Measurements from ENCODE around the gene KIF6. TPM values are rescaled to one million over a fixed set of nuclear protein-coding genes. Genes with fewer than 3 reads are reported as not detected.
A peak's percentile ranks its signal among the peaks of the same experiment; 100 is the strongest.

The KIF6 gene
- total RNA-seq, 1 experiment from 2014 or later, result not detected

DNA sequence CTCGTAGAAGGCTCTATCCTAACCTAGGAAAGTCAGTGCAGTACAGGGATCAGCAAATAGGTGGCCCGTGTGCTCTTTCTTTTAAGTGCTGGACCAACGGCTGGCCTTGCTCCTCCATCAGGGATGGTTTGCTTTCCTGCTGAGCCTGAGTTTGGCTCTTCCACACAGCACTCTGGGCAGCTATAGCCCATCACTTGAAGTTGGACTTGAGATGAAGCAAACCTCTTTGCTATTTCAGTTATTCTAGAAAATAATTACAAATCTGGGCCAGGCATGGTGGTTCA is 335.8 kb downstream of the KIF6 start:
- Histone ChIP-seq H3K79me2 (ENCODE audit: insufficient read depth, low read length) (no peaks in the 10 kb centered on the region), H3K4me3 (replicated peaks in 1 of 2; ENCODE audit: low read depth in 1 of 2, low read length in 2 of 2) (no peak overlapping the region), H3K9ac (ENCODE audit: low read length) (no peak overlapping the region), H4K20me1 (ENCODE audit: insufficient read depth) (no peaks in the 10 kb centered on the region), H3K9me2 (ENCODE audit: insufficient read depth) (no peaks in the 10 kb centered on the region), H3K4me1 (ENCODE audit: control insufficient read depth in 1 of 2, insufficient read depth in 2 of 2, low read length in 2 of 2) (no peaks in the 10 kb centered on the region), H3K36me3 (ENCODE audit: control insufficient read depth in 1 of 2, insufficient read depth in 2 of 2, low read length in 2 of 2) (no peaks in the 10 kb centered on the region), H3K9me3 (ENCODE audit: control insufficient read depth in 1 of 2, insufficient read depth in 1 of 2, low read depth in 1 of 2, low read length in 2 of 2) (no peaks in the 10 kb centered on the region), H2AFZ (ENCODE audit: low read depth, low read length, poor library complexity, severe bottlenecking) (no peak overlapping the region), H3K27me3 (ENCODE audit: insufficient read depth, low read length) (peaks cover 69% of the 10 kb centered on the region), H3K27ac (ENCODE audit: low read depth, low read length) (no peak overlapping the region), H3K4me2 (ENCODE audit: low read length) (no peak overlapping the region)
- ChIA-PET POLR2A (no interaction called here), CTCF (no interaction called here), RAD21 (ENCODE audit: low non-redundant PET in 1 of 2, low total read pairs in 2 of 2, uncharacterized antibody in 2 of 2, unreplicated experiment in 2 of 2) (no interaction called here)
- DNase-seq (ENCODE audit: low read depth, low spot score) (no peak), ATAC-seq (peak; percentile 64; the same call in 1 of the 2 replicates)
- no TSS peak for BruUV-seq (replicated peaks)
- intact Hi-C loops (cut with micrococcal nuclease), result no loop called here
- no peak for TF ChIP-seq POLR2AphosphoS5 (IDR thresholded peaks at IDR 0.05; ENCODE audit: low read depth, low read length)
- TF ChIP-seq, protein P1, sequence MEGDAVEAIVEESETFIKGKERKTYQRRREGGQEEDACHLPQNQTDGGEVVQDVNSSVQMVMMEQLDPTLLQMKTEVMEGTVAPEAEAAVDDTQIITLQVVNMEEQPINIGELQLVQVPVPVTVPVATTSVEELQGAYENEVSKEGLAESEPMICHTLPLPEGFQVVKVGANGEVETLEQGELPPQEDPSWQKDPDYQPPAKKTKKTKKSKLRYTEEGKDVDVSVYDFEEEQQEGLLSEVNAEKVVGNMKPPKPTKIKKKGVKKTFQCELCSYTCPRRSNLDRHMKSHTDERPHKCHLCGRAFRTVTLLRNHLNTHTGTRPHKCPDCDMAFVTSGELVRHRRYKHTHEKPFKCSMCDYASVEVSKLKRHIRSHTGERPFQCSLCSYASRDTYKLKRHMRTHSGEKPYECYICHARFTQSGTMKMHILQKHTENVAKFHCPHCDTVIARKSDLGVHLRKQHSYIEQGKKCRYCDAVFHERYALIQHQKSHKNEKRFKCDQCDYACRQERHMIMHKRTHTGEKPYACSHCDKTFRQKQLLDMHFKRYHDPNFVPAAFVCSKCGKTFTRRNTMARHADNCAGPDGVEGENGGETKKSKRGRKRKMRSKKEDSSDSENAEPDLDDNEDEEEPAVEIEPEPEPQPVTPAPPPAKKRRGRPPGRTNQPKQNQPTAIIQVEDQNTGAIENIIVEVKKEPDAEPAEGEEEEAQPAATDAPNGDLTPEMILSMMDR (IDR thresholded peaks at IDR 0.05 in 2 of 3, conservative IDR thresholded peaks at IDR 0.05 in 1 of 3; ENCODE audit: borderline replicate concordance in 1 of 3, insufficient read depth in 1 of 3, low read depth in 2 of 3, low read length in 2 of 3), result 0 out of 6 replicates have a peak, but pooled peaks of 1 of the 3 experiments have one; percentile 7

DNA sequence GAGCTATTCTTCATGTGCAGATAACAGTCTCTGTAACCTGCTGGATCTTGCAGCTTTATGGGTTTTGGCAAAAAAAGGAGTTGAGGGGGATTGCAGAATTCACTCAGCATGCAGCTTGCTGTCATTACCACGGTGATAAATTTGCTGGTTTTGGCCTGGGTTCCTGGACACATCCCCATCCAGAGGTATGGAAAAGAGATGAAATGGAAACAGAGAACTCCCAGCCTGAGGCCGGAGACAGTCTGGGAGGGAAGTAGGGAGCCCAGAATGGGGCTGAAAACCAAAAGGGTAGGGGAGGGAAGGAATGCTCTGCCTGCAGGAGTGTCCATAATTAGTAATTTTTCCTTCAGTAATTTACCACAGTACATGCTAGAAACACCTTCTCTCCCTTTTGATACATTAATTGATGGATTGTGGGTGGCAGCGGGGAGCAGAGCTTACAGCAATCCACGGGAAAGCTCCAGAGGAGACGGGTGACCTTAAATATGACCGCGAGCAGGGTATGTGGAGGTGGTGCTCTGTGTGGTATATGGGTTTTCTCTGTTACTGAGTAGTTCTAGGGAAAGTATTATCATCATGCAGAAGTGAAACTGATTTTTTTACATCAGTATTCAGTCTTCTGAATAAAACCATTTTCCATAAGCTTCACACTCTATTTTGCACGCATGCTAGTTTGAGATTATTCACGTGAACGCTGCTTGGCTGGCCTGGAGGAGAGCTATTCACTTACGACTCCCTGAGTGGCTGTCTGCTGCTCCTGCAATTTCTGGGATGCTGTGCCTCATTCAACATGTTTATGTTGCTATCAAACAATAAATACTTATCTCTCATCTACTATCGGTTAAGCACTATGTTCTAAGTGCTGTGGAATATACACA is 336.4 kb downstream of the KIF6 start:
- intact Hi-C loops (cut with micrococcal nuclease), result no loop called here
- H3K4me2 ChIP-seq (ENCODE audit: low read length), result no peak overlapping the region
- peaks cover 72% of the 10 kb centered on the region for H3K27me3 ChIP-seq (ENCODE audit: insufficient read depth, low read length)
- RAD21 ChIA-PET (ENCODE audit: low non-redundant PET in 1 of 2, low total read pairs in 2 of 2, uncharacterized antibody in 2 of 2, unreplicated experiment in 2 of 2), result no interaction called here
- H3K79me2 ChIP-seq (ENCODE audit: insufficient read depth, low read length), result no peaks in the 10 kb centered on the region
- H2AFZ ChIP-seq (ENCODE audit: low read depth, low read length, poor library complexity, severe bottlenecking), result no peak overlapping the region
- no peaks in the 10 kb centered on the region for H3K4me1 ChIP-seq (ENCODE audit: control insufficient read depth in 1 of 2, insufficient read depth in 2 of 2, low read length in 2 of 2)
- CTCF ChIA-PET, result no interaction called here
- no TSS peak for BruUV-seq (replicated peaks)
- H3K36me3 ChIP-seq (ENCODE audit: control insufficient read depth in 1 of 2, insufficient read depth in 2 of 2, low read length in 2 of 2), result no peaks in the 10 kb centered on the region
- DNase-seq (ENCODE audit: low read depth, low spot score), result no peak
- H3K9ac ChIP-seq (ENCODE audit: low read length), result no peak overlapping the region
- ATAC-seq, result no peak
- POLR2A ChIA-PET, result no interaction called here
- H3K27ac ChIP-seq (ENCODE audit: low read depth, low read length), result no peak overlapping the region
- H4K20me1 ChIP-seq (ENCODE audit: insufficient read depth), result no peaks in the 10 kb centered on the region
- H3K4me3 ChIP-seq (replicated peaks in 1 of 2; ENCODE audit: low read depth in 1 of 2, low read length in 2 of 2), result no peak overlapping the region
- no peaks in the 10 kb centered on the region for H3K9me3 ChIP-seq (ENCODE audit: control insufficient read depth in 1 of 2, insufficient read depth in 1 of 2, low read depth in 1 of 2, low read length in 2 of 2)
- no peaks in the 10 kb centered on the region for H3K9me2 ChIP-seq (ENCODE audit: insufficient read depth)
- no peak for TF ChIP-seq ZFX (IDR thresholded peaks at IDR 0.05)
- TF ChIP-seq SIN3A (IDR thresholded peaks at IDR 0.05; ENCODE audit: low read depth), result no peak
- TF ChIP-seq POLR2AphosphoS5 (IDR thresholded peaks at IDR 0.05; ENCODE audit: low read depth, low read length), result no peak
- TF ChIP-seq JUND (IDR thresholded peaks at IDR 0.05), result no peak
- no peak for TF ChIP-seq CEBPB (IDR thresholded peaks at IDR 0.05; ENCODE audit: low read depth)
- TF ChIP-seq, protein P2, sequence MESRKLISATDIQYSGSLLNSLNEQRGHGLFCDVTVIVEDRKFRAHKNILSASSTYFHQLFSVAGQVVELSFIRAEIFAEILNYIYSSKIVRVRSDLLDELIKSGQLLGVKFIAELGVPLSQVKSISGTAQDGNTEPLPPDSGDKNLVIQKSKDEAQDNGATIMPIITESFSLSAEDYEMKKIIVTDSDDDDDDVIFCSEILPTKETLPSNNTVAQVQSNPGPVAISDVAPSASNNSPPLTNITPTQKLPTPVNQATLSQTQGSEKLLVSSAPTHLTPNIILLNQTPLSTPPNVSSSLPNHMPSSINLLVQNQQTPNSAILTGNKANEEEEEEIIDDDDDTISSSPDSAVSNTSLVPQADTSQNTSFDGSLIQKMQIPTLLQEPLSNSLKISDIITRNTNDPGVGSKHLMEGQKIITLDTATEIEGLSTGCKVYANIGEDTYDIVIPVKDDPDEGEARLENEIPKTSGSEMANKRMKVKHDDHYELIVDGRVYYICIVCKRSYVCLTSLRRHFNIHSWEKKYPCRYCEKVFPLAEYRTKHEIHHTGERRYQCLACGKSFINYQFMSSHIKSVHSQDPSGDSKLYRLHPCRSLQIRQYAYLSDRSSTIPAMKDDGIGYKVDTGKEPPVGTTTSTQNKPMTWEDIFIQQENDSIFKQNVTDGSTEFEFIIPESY (IDR thresholded peaks at IDR 0.05; ENCODE audit: extremely low read depth, insufficient replicate concordance, low read length), result no peak
- no peak for TF ChIP-seq TCF7L2 (IDR thresholded peaks at IDR 0.05; ENCODE audit: borderline replicate concordance, extremely low read depth, insufficient read depth, insufficient read length)
- TF ChIP-seq EZH2phosphoT487 (IDR thresholded peaks at IDR 0.05; ENCODE audit: borderline replicate concordance), result no peak
- TF ChIP-seq, protein P3, sequence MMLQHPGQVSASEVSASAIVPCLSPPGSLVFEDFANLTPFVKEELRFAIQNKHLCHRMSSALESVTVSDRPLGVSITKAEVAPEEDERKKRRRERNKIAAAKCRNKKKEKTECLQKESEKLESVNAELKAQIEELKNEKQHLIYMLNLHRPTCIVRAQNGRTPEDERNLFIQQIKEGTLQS (IDR thresholded peaks at IDR 0.05), result no peak
- no peak for TF ChIP-seq ELF1 (IDR thresholded peaks at IDR 0.05; ENCODE audit: borderline replicate concordance, low read depth)
- TF ChIP-seq SRF (IDR thresholded peaks at IDR 0.05; ENCODE audit: low read depth), result no peak
